AG09319 (cell line): ENCODE results near the gene ZFTA.

Experiments
- DNase-seq: peaks from one replicate; pipeline ENCODE4 v3.0.0-alpha.2; 2010; ENCODE audit warnings: low read depth; ENCODE audit errors: extremely low read depth
- CTCF ChIP-seq: IDR thresholded peaks from 2 replicates; pipeline ENCODE4 v1.5.1; 2011; ENCODE audit warnings: low read depth, mild to moderate bottlenecking, inconsistent platforms, low read length, moderate library complexity

Gene ZFTA

GRCh38 chr11:63795066-63795465 is 26.5 kb upstream of the ZFTA start:
- DNase-seq = no peak
- no peak for TF ChIP-seq CTCF

- DNase-seq = no peak
- TF ChIP-seq CTCF = no peak
Measured at GRCh38 chr11:63793161-63793560, 24.6 kb upstream of the ZFTA start.

GRCh38 chr11:63791495-63792167 is 23.1 kb upstream of the ZFTA start:
- no peak for TF ChIP-seq CTCF
- DNase-seq = no peak

- TF ChIP-seq CTCF = no peak
- no peak for DNase-seq
Measured at GRCh38 chr11:63785823-63786222, 17.2 kb upstream of the ZFTA start.

GRCh38 chr11:63783925-63784592 is 15.5 kb upstream of the ZFTA start:
- TF ChIP-seq CTCF = no peak
- no peak for DNase-seq

- DNase-seq = no peak
- TF ChIP-seq CTCF = no peak
Measured at GRCh38 chr11:63782749-63783148, 14.2 kb upstream of the ZFTA start.

- TF ChIP-seq CTCF = no peak
- no peak for DNase-seq
Measured at GRCh38 chr11:63779039-63779438, 10.5 kb upstream of the ZFTA start.
